ENCODE measurements around the gene PARD6B. TPM values are rescaled to one million over a fixed set of nuclear protein-coding genes. Genes with fewer than 3 reads are reported as not detected.

Gene PARD6B
- total and polyA plus RNA-seq, 2 of the 13 experiments (the other 11 are each of a cell fraction or from before 2014, with no cell fraction given) = 6.9 to 22.2 TPM

- TF ChIP-seq ATM (IDR thresholded peaks at IDR 0.05; ENCODE audit: borderline replicate concordance) (peak; percentile 87; the same call in 1 of the 2 replicates), ZNF646 (CRISPR knock-in tag; IDR thresholded peaks at IDR 0.05) (peak; percentile 67), SP4 (CRISPR knock-in tag; IDR thresholded peaks at IDR 0.05) (0 out of 2 replicates have a peak, but pooled peaks have one; percentile 29), NCOA2 (CRISPR knock-in tag; IDR thresholded peaks at IDR 0.05) (peak; percentile 58), ZSCAN12 (CRISPR knock-in tag; IDR thresholded peaks at IDR 0.05) (0 out of 2 replicates have a peak, but pooled peaks have one; percentile 4), ZNF740 (CRISPR knock-in tag; IDR thresholded peaks at IDR 0.05) (no peak), SMYD3 (CRISPR knock-in tag; IDR thresholded peaks at IDR 0.05) (no peak), ZGPAT (CRISPR knock-in tag; IDR thresholded peaks at IDR 0.05) (peak; percentile 68; the same call in 1 of the 2 replicates), CSRNP1 (CRISPR knock-in tag; IDR thresholded peaks at IDR 0.05) (no peak), PBX2 (CRISPR knock-in tag; IDR thresholded peaks at IDR 0.05) (no peak), STAT5B (CRISPR knock-in tag; IDR thresholded peaks at IDR 0.05) (no peak), SALL1 (CRISPR knock-in tag; IDR thresholded peaks at IDR 0.05) (no peak), MED1 (CRISPR knock-in tag; IDR thresholded peaks at IDR 0.05) (0 out of 2 replicates have a peak, but pooled peaks have one; percentile 31), HNF1B (CRISPR knock-in tag; IDR thresholded peaks at IDR 0.05) (0 out of 2 replicates have a peak, but pooled peaks have one; percentile 39)
Observed at GRCh38 chr20:50788045-50788991, 56.9 kb downstream of the PARD6B start (continued).

Measured in HepG2 (cell line).